Ecto neural progenitor cell (in vitro differentiated cells): ENCODE measurements around the gene CELF1.

Experiments used
- DNase-seq: peaks from one replicate; pipeline ENCODE4 v3.0.0-alpha.2; 2018; ENCODE audit warnings: low spot score

The CELF1 gene

DNA sequence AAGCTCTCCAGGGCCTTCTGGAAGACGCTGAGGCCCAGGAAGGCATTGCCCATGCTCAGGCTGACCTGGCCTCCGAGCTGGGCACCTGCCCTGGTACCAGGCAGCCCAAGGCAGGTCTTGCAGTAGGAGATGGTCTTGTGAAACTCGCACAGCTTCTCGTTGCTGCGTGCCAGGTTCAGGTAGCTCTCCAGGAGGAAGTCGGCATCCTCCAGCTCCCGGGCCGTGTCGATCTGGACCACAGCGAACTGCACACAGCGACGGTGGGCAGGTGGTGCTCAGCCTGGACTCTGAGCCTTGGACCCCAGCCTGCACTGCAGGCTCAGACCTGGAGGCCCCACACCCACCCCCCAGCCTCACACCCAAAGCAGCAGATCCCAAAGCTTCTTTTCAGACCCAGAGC is 105.0 kb downstream of the CELF1 start:
- DNase-seq: no peak

GRCh38 chr11:47446833-47447232 is 106.1 kb downstream of the CELF1 start:
- DNase-seq: no peak

GRCh38 chr11:47445840-47446239 is 107.1 kb downstream of the CELF1 start:
- DNase-seq: no peak

GRCh38 chr11:47443817-47444216 is 109.1 kb downstream of the CELF1 start:
- no peak for DNase-seq

DNA sequence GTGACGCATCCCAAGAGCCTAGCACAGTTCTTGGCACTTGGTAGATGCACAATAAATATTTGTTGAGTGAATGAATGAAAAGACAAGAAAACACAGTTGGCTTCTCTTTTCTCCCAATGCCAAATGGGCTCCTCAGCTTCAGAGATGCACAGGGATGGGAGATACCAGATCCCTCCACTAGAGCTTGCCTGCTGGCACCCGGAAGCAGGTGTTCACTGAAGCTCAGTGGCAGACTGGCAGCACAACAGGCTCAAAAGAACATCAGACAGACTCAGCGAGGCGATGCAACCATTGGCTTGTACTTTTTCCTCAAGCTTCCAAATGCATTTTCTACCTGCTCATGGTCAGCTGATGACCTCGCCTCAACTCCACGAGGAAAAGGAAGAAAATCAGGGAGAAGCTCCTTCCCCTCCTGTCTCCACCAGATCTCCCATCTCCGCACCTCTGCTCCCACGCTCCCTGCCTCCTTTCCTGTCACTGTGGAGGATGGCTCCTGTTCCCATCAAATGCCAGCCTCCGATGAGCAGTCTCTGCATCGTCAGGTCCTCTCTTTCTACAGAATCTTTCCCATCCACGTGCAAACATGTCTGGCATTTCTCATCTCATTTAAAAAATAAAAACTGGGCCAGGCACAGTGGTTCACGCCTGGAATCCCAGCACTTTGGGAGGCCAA is 109.8 kb downstream of the CELF1 start:
- no peak for DNase-seq

DNA sequence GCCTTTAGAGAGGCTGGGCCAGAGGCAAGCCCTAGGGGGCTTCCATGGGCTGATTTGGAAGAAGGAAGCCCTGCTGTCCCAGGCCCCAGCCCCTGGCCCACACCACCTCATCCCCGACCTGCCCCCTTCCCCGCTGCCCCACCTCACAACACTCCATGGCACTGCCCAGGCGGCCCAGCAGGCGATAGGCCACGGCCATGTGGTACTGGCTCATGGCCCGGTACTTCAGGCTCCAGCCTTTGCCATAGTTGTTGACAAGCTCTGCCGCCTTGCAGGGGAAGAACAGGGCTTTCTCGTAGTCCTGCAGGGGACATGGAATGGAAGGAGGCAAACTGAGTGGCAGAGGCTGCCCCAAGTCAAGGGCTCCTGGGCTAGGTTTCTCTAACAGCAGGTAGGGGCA is 110.4 kb downstream of the CELF1 start:
- DNase-seq: no peak

DNA sequence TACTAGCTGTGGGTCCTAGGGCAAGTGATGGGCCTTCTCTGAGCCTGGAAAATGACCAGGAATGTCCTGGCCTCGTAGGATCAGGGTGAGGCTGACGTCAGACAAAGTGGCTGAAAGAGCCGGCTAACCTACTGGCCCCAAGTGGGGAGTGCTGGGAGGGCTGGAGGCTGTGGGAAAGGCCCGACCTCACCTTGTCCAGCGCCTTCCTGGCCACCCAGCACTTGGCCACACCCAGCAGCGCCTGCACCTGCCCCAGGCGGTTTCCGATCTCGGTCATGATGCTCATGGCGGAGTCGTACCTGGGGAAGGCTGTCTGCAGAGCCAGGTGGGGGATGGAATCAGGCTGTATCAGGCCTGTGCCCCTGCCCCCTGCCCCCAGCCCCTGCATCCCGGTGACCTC is 111.5 kb downstream of the CELF1 start:
- DNase-seq: no peak

- no peak for DNase-seq
These were observed 112.9 kb downstream of the CELF1 start for GRCh38 chr11:47440054-47440476.

GRCh38 chr11:47438721-47439120 is 114.2 kb downstream of the CELF1 start:
- DNase-seq: no peak

DNA sequence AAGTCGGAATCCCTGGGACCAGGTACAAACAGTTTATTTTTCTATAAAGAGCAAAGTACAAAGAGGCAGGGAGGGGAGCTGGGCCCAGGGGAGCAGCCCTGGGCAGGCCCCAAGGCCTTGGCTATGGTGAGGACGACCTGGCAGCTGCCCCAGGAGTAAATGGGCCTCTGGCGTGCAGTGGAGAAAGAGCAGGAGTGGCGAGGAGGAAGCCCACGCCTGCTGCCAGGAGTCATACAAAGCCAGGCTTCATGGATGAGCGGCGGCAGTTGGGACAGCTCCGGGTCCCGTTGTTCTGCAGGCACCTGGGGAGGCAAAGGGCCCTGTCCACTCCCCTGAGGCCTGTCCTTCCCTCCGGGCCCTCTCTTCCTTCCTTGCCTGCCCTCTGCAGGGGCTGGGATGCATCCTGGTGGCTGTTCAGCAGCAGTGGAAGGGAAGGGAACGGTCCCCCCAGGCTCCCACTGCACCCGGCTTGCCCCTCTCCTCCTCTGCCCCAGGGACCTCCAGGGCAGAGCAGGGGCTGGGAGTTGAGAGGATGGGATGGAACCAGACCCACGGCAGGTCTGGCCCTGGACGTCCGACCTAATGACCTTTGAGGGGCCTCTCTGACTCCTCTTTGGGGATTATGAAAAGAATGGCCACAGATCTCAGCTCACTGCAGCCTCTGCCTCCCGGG is 115.0 kb downstream of the CELF1 start:
- DNase-seq: no peak

- DNase-seq: no peak
These were observed 115.7 kb downstream of the CELF1 start for GRCh38 chr11:47437218-47437745.

GRCh38 chr11:47436726-47437125 is 116.2 kb downstream of the CELF1 start:
- no peak for DNase-seq

DNA sequence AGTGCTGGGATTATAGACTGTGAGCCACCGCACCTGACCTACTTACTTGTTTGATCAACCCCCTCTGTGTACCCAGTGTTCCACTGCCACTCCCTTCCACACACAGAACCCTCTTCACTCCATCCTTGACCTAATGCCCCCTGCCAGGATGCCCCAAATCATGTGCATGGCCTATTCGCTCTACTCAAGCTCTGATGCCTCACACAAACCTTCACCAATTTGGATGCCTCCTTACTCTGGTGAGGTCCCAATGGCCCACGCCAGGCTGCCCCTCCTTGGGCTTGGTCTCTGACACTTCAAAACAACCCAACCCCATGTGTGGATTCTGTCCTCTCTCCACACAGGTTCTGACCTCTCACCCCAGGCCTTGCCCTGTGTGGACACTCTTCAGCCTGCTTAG is 117.2 kb downstream of the CELF1 start:
- DNase-seq: no peak

GRCh38 chr11:47434011-47434786 is 118.7 kb downstream of the CELF1 start:
- no peak for DNase-seq

DNA sequence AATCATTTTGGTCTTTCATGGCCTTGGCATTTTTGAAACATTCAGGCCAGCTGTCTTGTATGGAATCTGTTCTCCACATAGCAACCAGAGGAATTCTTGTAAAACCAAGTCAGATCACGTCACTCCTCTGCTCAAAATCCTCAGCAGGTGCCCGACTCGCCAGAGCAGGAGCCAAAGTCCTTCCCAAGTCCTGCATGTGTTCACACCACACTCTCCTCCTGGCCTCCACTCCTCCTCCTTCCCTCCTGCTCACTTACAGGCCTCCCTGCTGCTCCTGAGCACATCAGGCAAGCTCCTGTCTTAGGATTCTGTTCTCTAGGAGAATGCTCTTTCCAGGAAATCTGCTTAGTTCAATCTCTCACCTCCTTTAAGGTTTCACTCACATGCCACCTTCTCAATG is 119.8 kb downstream of the CELF1 start:
- no peak for DNase-seq

DNA sequence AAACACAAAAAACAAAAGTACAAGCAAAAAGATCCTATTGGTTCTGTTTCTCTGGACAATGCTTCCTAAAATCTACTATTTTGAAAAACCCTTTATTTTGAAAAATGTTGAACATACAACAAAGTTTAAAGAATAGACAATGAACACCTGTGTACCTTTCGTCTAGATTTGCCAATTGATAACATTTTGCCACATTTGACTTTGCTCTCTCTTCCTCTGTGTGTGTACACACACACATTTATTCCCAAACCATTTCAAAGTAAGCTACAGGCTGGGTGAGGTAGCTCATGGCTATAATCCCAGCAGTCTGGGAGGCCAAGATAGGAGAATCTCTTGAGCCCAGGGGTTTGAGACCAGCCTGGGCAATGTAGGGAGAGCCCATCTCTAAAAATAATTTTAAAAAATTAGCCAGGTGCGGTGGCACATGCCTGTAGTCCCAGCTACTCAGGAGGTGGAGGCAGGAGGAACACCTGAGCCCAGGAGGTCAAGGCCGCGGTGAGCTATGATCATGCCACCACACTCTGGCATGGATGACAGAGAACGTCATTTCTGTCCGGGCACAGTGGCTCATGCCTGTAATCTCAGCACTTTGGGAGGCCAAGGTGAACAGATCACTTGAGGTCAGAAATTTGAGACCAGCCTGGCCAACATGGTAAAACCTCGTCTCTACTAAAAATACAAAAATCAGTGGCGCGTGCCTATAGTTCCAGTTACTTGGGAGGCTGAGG is 121.4 kb downstream of the CELF1 start:
- DNase-seq: no peak

GRCh38 chr11:47430524-47430923 is 122.4 kb downstream of the CELF1 start:
- no peak for DNase-seq

GRCh38 chr11:47426062-47426956 is 126.6 kb downstream of the CELF1 start, which contains the start of gene PSMC3:
TSS of gene PSMC3 (minus strand) at chr11:47426439. CDS start at chr11:47426279, 160 bp downstream.
- DNase-seq: peak; percentile 98

DNA sequence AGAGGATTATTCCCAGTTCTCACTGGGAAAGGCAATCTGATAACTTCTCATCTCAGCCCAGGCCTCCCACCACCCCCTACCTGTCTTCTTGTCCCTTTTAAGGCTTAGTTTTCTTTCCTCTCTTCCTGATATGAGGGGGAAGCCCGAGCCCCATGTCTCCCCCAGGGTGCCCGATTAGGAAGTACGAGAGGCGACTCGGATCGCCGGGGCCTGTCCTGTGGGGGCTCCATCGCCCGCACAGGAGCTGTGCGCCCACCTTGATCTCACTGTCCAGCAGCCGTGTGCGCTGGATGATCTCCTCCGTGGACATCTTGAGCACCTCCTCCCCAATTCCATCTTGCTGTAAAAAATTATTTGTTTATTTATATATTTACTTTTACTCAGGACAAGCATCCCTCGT is 127.3 kb downstream of the CELF1 start:
- DNase-seq: no peak

GRCh38 chr11:47418454-47419259 is 134.3 kb downstream of the CELF1 start:
- DNase-seq: no peak
